K562 (cell line): ENCODE results near the gene SUMO3. TPM values are rescaled to one million over a fixed set of nuclear protein-coding genes. Genes with fewer than 3 reads are reported as not detected.
A peak's percentile ranks its signal among the peaks of the same experiment; 100 is the strongest.

Experiments
- ATAC-seq: fragments of 200-7000 bp; cut with Tn5 transposase; 3 replicates; pipeline ENCODE4 v1.9.1; 2020; ENCODE audit warnings: moderate library complexity
- BruUV-seq: library from RNA; stranded (reverse); fragments of 400-500 nt; replicated peaks from 2 replicates; lab custom pipeline; 2021; lab: Mats Ljungman, UMichigan
- CTCF ChIA-PET: fragments of 300-600 bp; formaldehyde crosslinking; extraction: SDS; loops from one replicate; lab custom pipeline; 2021; ENCODE audit warnings: low intra/inter-chr PET ratio; lab: Yijun Ruan, JAX
- POLR2A ChIA-PET: fragments of 300-600, 350-650 bp; sonication (Branson Sonifier 250); formaldehyde crosslinking; extraction: SDS; loops from one replicate; lab custom pipeline; 2021; ENCODE audit warnings: antibody characterized with exemption, inconsistent platforms; lab: Yijun Ruan, JAX
- DNase-seq, 4 experiments: peaks; one replicate each; pipeline versions ENCODE4 v3.0.0 to v3.0.0-alpha.2; 2011 to 2018; ENCODE audit warnings: low spot score in 3 of 4, mixed read lengths in 3 of 4; ENCODE audit errors: extremely low read depth in 1 of 4
- FAIRE-seq: peaks from 2 replicates; lab custom pipeline; 2011; peaks lifted over from hg19 to GRCh38; lab: Jason Lieb, UNC
- H2AFZ ChIP-seq: 2 replicates; pipeline ENCODE4 v1.6.0; 2011; ENCODE audit warnings: low read depth, low read length, control low read depth, inconsistent platforms
- H3K27ac ChIP-seq: fragments of 200-600 bp; 3 replicates; pipeline ENCODE4 v1.8.0; 2011; ENCODE audit warnings: low read depth, mild to moderate bottlenecking, control low read depth, inconsistent platforms, low read length, moderate library complexity, mixed read lengths; ENCODE audit errors: extremely low read depth
- H3K27me3 ChIP-seq, 2 experiments: fragments of 300-600 bp in 1 of 2; 2 replicates in 1 of 2; 3 replicates in 1 of 2; pipeline versions ENCODE4 v1.6.0 to v1.8.0; 2011; ENCODE audit warnings: inconsistent platforms in 2 of 2, low read length in 2 of 2, mild to moderate bottlenecking in 1 of 2, mixed read lengths in 1 of 2, moderate library complexity in 1 of 2; ENCODE audit not compliant: control insufficient read depth in 2 of 2, insufficient read depth in 2 of 2
- H3K36me3 ChIP-seq: fragments of 300-600 bp; 3 replicates; pipeline ENCODE4 v1.8.0; 2011; ENCODE audit warnings: mild to moderate bottlenecking, low read length, inconsistent platforms; ENCODE audit not compliant: control insufficient read depth, insufficient read depth
- H3K4me1 ChIP-seq, 2 experiments: fragments of 200-600 bp in 1 of 2; replicated peaks in 1 of 2; 2 replicates in 1 of 2; 3 replicates in 1 of 2; pipeline versions ENCODE4 v1.5.1 to v1.8.0; 2011; ENCODE audit warnings: inconsistent platforms in 2 of 2, low read length in 2 of 2, mild to moderate bottlenecking in 1 of 2, mixed read lengths in 1 of 2, moderate library complexity in 1 of 2; ENCODE audit not compliant: control insufficient read depth in 2 of 2, insufficient read depth in 2 of 2
- H3K4me2 ChIP-seq: 2 replicates; pipeline ENCODE4 v1.6.1; 2011; ENCODE audit warnings: low read length, control low read depth, inconsistent platforms, mixed read lengths; ENCODE audit not compliant: insufficient read depth
- H3K4me3 ChIP-seq: fragments of 200-600 bp; sonication (generic), shearing (Covaris generic); 2 replicates; pipeline ENCODE4 v1.5.1; 2016; ENCODE audit warnings: control low read depth, inconsistent platforms
- H3K79me2 ChIP-seq: fragments of 200-600 bp; 3 replicates; pipeline ENCODE4 v1.8.0; 2011; ENCODE audit warnings: low read length, inconsistent platforms; ENCODE audit not compliant: control insufficient read depth, insufficient read depth
- H3K9ac ChIP-seq, 2 experiments: 2 replicates each; pipeline versions ENCODE4 v1.6.0 to v1.6.1; 2011; ENCODE audit warnings: low read depth in 2 of 2, low read length in 2 of 2, control low read depth in 1 of 2, inconsistent platforms in 1 of 2, mild to moderate bottlenecking in 1 of 2, mixed read lengths in 1 of 2; ENCODE audit not compliant: insufficient read depth in 1 of 2
- H3K9me1 ChIP-seq: one replicate; pipeline ENCODE4 v1.6.0; 2011; ENCODE audit warnings: inconsistent platforms, mild to moderate bottlenecking, low read length, moderate library complexity; ENCODE audit not compliant: control insufficient read depth, insufficient read depth
- H3K9me3 ChIP-seq: replicated peaks from 2 replicates; pipeline ENCODE4 v1.5.1; 2011; ENCODE audit warnings: low read depth, low read length, inconsistent platforms; ENCODE audit not compliant: control insufficient read depth, insufficient read depth
- H4K20me1 ChIP-seq: replicated peaks from 2 replicates; pipeline ENCODE4 v1.6.1; 2011; ENCODE audit warnings: low read length, inconsistent platforms, mixed read lengths; ENCODE audit not compliant: control insufficient read depth, insufficient read depth
- CREB1 ChIP-seq, 2 experiments: sonication (generic) in 1 of 2; formaldehyde crosslinking in 1 of 2; IDR thresholded peaks; 2 replicates each; pipeline versions ENCODE4 v1.6.1 to v1.8.0; 2012 to 2022; ENCODE audit warnings: inconsistent platforms in 1 of 2, mild to moderate bottlenecking in 1 of 2, missing genetic modification reagents in 1 of 2, moderate library complexity in 1 of 2
- CXXC5 ChIP-seq: fragments of 250-450 bp; sonication (Bioruptor Pico); IDR thresholded peaks from 2 replicates; pipeline ENCODE4 v1.8.0; 2022; ENCODE audit warnings: inconsistent platforms, mild to moderate bottlenecking, moderate library complexity
- DNMT1 ChIP-seq: fragments of 450-650 bp; IDR thresholded peaks from 2 replicates; pipeline ENCODE4 v1.6.1; 2016; ENCODE audit warnings: antibody characterized with exemption, mild to moderate bottlenecking
- ETS1 ChIP-seq: conservative IDR thresholded peaks from 2 replicates; pipeline ENCODE4 v1.6.1; 2011; ENCODE audit warnings: low read depth, mild to moderate bottlenecking, low read length; ENCODE audit not compliant: control insufficient read depth
- HNRNPLL ChIP-seq: fragments of 200-400 bp; formaldehyde crosslinking; IDR thresholded peaks from 2 replicates; pipeline ENCODE4 v1.6.1; 2017; ENCODE audit warnings: low read length, low read depth, mild to moderate bottlenecking; ENCODE audit not compliant: poor library complexity, severe bottlenecking
- IRF2 ChIP-seq: sonication (generic); formaldehyde crosslinking; IDR thresholded peaks from 2 replicates; pipeline ENCODE4 v1.8.1; 2022; ENCODE audit warnings: mild to moderate bottlenecking, missing genetic modification reagents
- MECOM ChIP-seq: fragments of 250-450 bp; sonication (Bioruptor Pico); IDR thresholded peaks from 2 replicates; pipeline ENCODE4 v1.8.0; 2022; ENCODE audit warnings: inconsistent platforms
- NFATC3 ChIP-seq: fragments of 450-650 bp; IDR thresholded peaks from 2 replicates; pipeline ENCODE4 v1.6.1; 2017; ENCODE audit warnings: mild to moderate bottlenecking
- NFE2L1 ChIP-seq: fragments of 450-650 bp; IDR thresholded peaks from 2 replicates; pipeline ENCODE4 v1.6.1; 2016; ENCODE audit warnings: missing genetic modification characterization, low read depth, mild to moderate bottlenecking, missing compliant biosample characterization, moderate library complexity, borderline replicate concordance
- PTBP1 ChIP-seq: fragments of 200-400 bp; formaldehyde crosslinking; IDR thresholded peaks from 2 replicates; pipeline ENCODE4 v1.6.1; 2017; ENCODE audit warnings: low read depth, low read length
- RAD21 ChIP-seq, 2 experiments: fragments of 250-450 bp in 1 of 2; fragments of 450-650 bp in 1 of 2; sonication (Bioruptor Pico) in 1 of 2; formaldehyde crosslinking in 1 of 2; IDR thresholded peaks in 1 of 2; conservative IDR thresholded peaks in 1 of 2; 2 replicates each; pipeline versions ENCODE4 v1.4.0 to v1.8.0; 2020 to 2022; ENCODE audit warnings: mild to moderate bottlenecking in 2 of 2, moderate library complexity in 1 of 2
- SAFB2 ChIP-seq: fragments of 200-400 bp; formaldehyde crosslinking; IDR thresholded peaks from 2 replicates; pipeline ENCODE4 v1.6.1; 2018; ENCODE audit warnings: borderline replicate concordance, low read length, low read depth, moderate library complexity; ENCODE audit not compliant: severe bottlenecking
- SRSF7 ChIP-seq: fragments of 200-400 bp; formaldehyde crosslinking; optimal IDR thresholded peaks from 2 replicates; pipeline ENCODE3; 2017; ENCODE audit warnings: mild to moderate bottlenecking, low read depth, low read length
- SUPT5H ChIP-seq: fragments of 450-650 bp; IDR thresholded peaks from 2 replicates; pipeline ENCODE4 v1.6.1; 2016
- U2AF1 ChIP-seq: fragments of 200-400 bp; formaldehyde crosslinking; optimal IDR thresholded peaks from 2 replicates; pipeline ENCODE3; 2017; ENCODE audit warnings: mild to moderate bottlenecking, low read depth, low read length, moderate library complexity
- ZBTB7A ChIP-seq: IDR thresholded peaks from 2 replicates; pipeline ENCODE4 v1.6.1; 2011; ENCODE audit warnings: low read depth, mild to moderate bottlenecking, low read length, moderate library complexity, borderline replicate concordance; ENCODE audit not compliant: control insufficient read depth
- ZNF395 ChIP-seq: fragments of 200-800 bp; sonication (Bioruptor generic); IDR thresholded peaks from 2 replicates; pipeline ENCODE4 v1.6.1; 2017; ENCODE audit warnings: missing genetic modification characterization, missing compliant biosample characterization
- WGBS: fragments of 100-300 bp; shearing (Covaris generic); methylation state at CpG from one replicate; pipeline ENCODE4 v1.1.6; 2016; ENCODE audit warnings: low coverage, mixed read lengths; ENCODE audit not compliant: insufficient coverage; ENCODE audit errors: missing lambda C conversion rate; 5-methylcytosine and 5-hydroxymethylcytosine counted together
- in situ Hi-C: fragments of 300-500 bp; cut with MboI; formaldehyde crosslinking; loops from 4 replicates; pipeline ENCODE4 v1.15.0; 2018; ENCODE audit warnings: inconsistent platforms, mixed read lengths
- intact Hi-C: fragments of 100-400 bp; cut with micrococcal nuclease; formaldehyde crosslinking; loops from 2 replicates; pipeline ENCODE4 v1.14.2; 2022
- polyA plus RNA-seq, 8 experiments: library from polyadenylated mRNA; depleted of rRNA in 4 of 8; stranded (reverse) in 5 of 8; unstranded in 3 of 8; fragments of >200 nt; fragmentation: Nextera tagmentation in 2 of 8; fragmentation: Illumina TruSeq in 1 of 8; extraction: Ambion mirVana in 2 of 8; extraction: Trizol in 1 of 8; gene quantifications; 2 replicates each; pipeline versions ENCODE4 v1.2.1 to v1.2.3, GENCODE V29; 2011 to 2014; ENCODE audit warnings: inconsistent platforms in 1 of 8, missing spikeins in 1 of 8
- total RNA-seq, 7 experiments: library from RNA; depleted of rRNA in 6 of 7; stranded (reverse); fragments of >200 nt in 6 of 7; fragmentation: Illumina TruSeq in 2 of 7; extraction: Trizol in 2 of 7; gene quantifications; 2 replicates each; pipeline versions ENCODE4 v1.2.1 to v1.2.3, GENCODE V29; 2011 to 2021; ENCODE audit warnings: low replicate concordance in 1 of 7

SUMO3 gene
- total and polyA plus RNA-seq, 9 of the 15 experiments (the other 6 are each of a cell fraction or from before 2014, with no cell fraction given), result 13.9 to 143 (median 113) TPM

GRCh38 chr21:44817506-44817880 lies 369 bp downstream of the SUMO3 start (continued):
- 0 out of 2 replicates have a peak, but pooled peaks have one; percentile 25 for TF ChIP-seq PTBP1
- peak; percentile 71; the same call in 1 of the 2 replicates for TF ChIP-seq ETS1
- TF ChIP-seq NFATC3, result no peak
- TF ChIP-seq ZBTB7A, result peak; percentile 82; the same call in 1 of the 2 replicates
- TF ChIP-seq U2AF1, result peak; percentile 46
- TF ChIP-seq RAD21 (CRISPR knock-in tag; conservative IDR thresholded peaks at IDR 0.05 in 1 of 2, IDR thresholded peaks at IDR 0.05 in 1 of 2), result peak in 1 of 2 experiments; percentile 20; a peak in 1 of 4 replicates

- Histone ChIP-seq H3K9me3 (peaks cover 4% of the 10 kb centered on the region), H4K20me1 (peaks cover 25% of the 10 kb centered on the region; the same call in 1 of the 2 replicates), H3K9me1 (peaks cover 15% of the 10 kb centered on the region), H3K4me3 (peak overlapping the region; percentile 71), H3K4me1 (peaks cover 0 to 58% of the 10 kb centered on the region in 2 experiments; a peak in 4 of 5 replicates), H3K4me2 (peak overlapping the region; percentile 79), H3K36me3 (peaks cover 25% of the 10 kb centered on the region; the same call in 2 of the 3 replicates), H3K27ac (no peak overlapping the region; the same call in 2 of the 3 replicates), H2AFZ (no peak overlapping the region), H3K79me2 (peaks cover 61% of the 10 kb centered on the region), H3K27me3 (no peaks in the 10 kb centered on the region), H3K9ac (peak overlapping the region; percentile 39 to 92; a peak in 3 of 4 replicates)
- 55% methylated on average over 30 of the region's 57 CpGs for WGBS
- ATAC-seq, result no peak
- ChIA-PET CTCF (interaction anchor here (0.6 kb wide), 1 partner anchor 27 kb away, joined by 3 read pairs; no protein-coding TSS in a partner anchor), POLR2A (interaction anchor here (0.8 to 1.1 kb wide), 7 partner anchors 8 to 180 kb away, joined by 3 to 25 read pairs (median 3); partner anchors contain the start of gene UBE2G2)
- intact Hi-C loops, result no loop called here
- no peak for DNase-seq
- in situ Hi-C loops, result no loop called here
- no TSS peak for BruUV-seq
- no peak for FAIRE-seq
- no peak for TF ChIP-seq ZNF395
- no peak for TF ChIP-seq MECOM (CRISPR knock-in tag)
- 0 out of 2 replicates have a peak, but pooled peaks have one; percentile 57 for TF ChIP-seq IRF2 (CRISPR knock-in tag)
- TF ChIP-seq DNMT1, result no peak
- TF ChIP-seq CREB1 (IDR thresholded peaks at IDR 0.05), result no peak
- TF ChIP-seq CREB1 (CRISPR knock-in tag; IDR thresholded peaks at IDR 0.05), result 0 out of 2 replicates have a peak, but pooled peaks have one; percentile 10
- TF ChIP-seq NFE2L1 (tag), result no peak
- peak; percentile 6 for TF ChIP-seq HNRNPLL
- no peak for TF ChIP-seq CXXC5 (CRISPR knock-in tag)
- no peak for TF ChIP-seq SRSF7
- no peak for TF ChIP-seq SAFB2
- peak; percentile 16; the same call in 1 of the 2 replicates for TF ChIP-seq SUPT5H
Observed at GRCh38 chr21:44816761-44817505, 929 bp downstream of the SUMO3 start.
